Measurements from ENCODE around the gene TNIK. TPM values are rescaled to one million over a fixed set of nuclear protein-coding genes. Genes with fewer than 3 reads are reported as not detected.
A peak's percentile ranks its signal among the peaks of the same experiment; 100 is the strongest.

The TNIK gene
- total and polyA plus RNA-seq, 2 donors from 2014 or later = 3.6 to 48.9 TPM

- no peaks in the 10 kb centered on the region for H3K36me3 ChIP-seq (ENCODE audit: control insufficient read depth in 2 of 3, insufficient read depth in 3 of 3, low read length in 3 of 3)
- intact Hi-C loops (cut with DNase I) = no loop called here
- no peak overlapping the region for H3K27ac ChIP-seq (ENCODE audit: low read depth in 2 of 2, low read length in 2 of 2)
- H3K4me3 ChIP-seq (ENCODE audit: low read length in 3 of 3) = no peak overlapping the region
- no peaks in the 10 kb centered on the region for H3K27me3 ChIP-seq (ENCODE audit: control insufficient read depth, insufficient read depth, low read length)
- FAIRE-seq = no peak
- no peak overlapping the region for H3K9ac ChIP-seq (ENCODE audit: low read length in 3 of 3)
- no peaks in the 10 kb centered on the region for H3K4me1 ChIP-seq (ENCODE audit: control insufficient read depth in 2 of 3, insufficient read depth in 2 of 3, low read depth in 1 of 3, low read length in 3 of 3)
- no peaks in the 10 kb centered on the region for H3K9me3 ChIP-seq (ENCODE audit: control insufficient read depth in 2 of 3, insufficient read depth in 1 of 3, low read length in 3 of 3)
- TF ChIP-seq, protein P1, sequence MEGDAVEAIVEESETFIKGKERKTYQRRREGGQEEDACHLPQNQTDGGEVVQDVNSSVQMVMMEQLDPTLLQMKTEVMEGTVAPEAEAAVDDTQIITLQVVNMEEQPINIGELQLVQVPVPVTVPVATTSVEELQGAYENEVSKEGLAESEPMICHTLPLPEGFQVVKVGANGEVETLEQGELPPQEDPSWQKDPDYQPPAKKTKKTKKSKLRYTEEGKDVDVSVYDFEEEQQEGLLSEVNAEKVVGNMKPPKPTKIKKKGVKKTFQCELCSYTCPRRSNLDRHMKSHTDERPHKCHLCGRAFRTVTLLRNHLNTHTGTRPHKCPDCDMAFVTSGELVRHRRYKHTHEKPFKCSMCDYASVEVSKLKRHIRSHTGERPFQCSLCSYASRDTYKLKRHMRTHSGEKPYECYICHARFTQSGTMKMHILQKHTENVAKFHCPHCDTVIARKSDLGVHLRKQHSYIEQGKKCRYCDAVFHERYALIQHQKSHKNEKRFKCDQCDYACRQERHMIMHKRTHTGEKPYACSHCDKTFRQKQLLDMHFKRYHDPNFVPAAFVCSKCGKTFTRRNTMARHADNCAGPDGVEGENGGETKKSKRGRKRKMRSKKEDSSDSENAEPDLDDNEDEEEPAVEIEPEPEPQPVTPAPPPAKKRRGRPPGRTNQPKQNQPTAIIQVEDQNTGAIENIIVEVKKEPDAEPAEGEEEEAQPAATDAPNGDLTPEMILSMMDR (IDR thresholded peaks at IDR 0.05; ENCODE audit: borderline replicate concordance, extremely low read depth, insufficient read depth) = no peak
- DNase-seq = no peak
Observed at GRCh38 chr3:171257251-171258203, 202.7 kb downstream of the TNIK start.

DNA sequence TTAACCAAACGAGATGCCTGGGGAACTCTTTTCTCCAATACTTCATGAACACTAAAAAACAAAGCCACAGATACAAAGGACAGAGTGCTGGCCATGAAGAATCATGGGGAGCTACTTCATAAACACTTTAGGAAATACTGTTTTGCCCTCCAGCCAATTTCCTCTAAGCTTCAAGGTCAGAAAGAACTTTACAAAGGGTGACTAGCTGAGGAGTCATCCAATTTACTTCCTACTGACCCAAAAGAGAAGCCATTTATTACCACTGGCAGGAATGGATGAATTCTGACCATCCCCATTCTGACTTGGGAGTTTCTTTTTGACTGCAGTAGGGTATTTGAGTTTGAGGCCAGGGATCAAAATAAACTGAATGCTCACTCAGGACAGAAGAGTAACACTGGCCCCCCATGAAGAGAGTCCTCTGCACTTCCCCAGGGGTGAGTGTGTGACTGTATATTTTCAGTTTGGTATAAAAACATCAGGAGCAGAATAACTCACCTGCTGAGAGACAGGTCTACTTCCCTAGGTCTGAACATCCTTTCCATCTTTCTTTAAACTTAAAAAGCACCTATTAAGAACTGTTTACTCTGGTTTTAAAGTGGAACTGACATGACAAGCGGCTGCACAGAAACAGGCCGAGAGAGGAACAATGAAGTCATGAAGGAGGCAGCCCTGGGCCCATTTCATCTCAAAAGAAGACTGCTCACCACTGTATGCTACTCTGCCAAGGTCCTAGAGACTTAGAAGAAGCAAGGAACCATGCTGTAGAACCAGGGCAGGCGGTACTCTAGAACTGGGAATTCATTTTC lies 203.6 kb downstream of the TNIK start:
- Histone ChIP-seq H3K36me3 (ENCODE audit: control insufficient read depth in 2 of 3, insufficient read depth in 3 of 3, low read length in 3 of 3) (no peaks in the 10 kb centered on the region), H3K4me1 (ENCODE audit: control insufficient read depth in 2 of 3, insufficient read depth in 2 of 3, low read depth in 1 of 3, low read length in 3 of 3) (no peaks in the 10 kb centered on the region), H3K27ac (ENCODE audit: low read depth in 2 of 2, low read length in 2 of 2) (no peak overlapping the region), H3K9me3 (ENCODE audit: control insufficient read depth in 2 of 3, insufficient read depth in 1 of 3, low read length in 3 of 3) (no peaks in the 10 kb centered on the region), H3K4me3 (ENCODE audit: low read length in 3 of 3) (no peak overlapping the region), H3K9ac (ENCODE audit: low read length in 3 of 3) (no peak overlapping the region), H3K27me3 (ENCODE audit: control insufficient read depth, insufficient read depth, low read length) (no peaks in the 10 kb centered on the region)
- FAIRE-seq (no peak), DNase-seq (no peak)
- TF ChIP-seq, protein P1 (IDR thresholded peaks at IDR 0.05; ENCODE audit: borderline replicate concordance, extremely low read depth, insufficient read depth) = no peak
- intact Hi-C loops (cut with DNase I) = no loop called here

DNA sequence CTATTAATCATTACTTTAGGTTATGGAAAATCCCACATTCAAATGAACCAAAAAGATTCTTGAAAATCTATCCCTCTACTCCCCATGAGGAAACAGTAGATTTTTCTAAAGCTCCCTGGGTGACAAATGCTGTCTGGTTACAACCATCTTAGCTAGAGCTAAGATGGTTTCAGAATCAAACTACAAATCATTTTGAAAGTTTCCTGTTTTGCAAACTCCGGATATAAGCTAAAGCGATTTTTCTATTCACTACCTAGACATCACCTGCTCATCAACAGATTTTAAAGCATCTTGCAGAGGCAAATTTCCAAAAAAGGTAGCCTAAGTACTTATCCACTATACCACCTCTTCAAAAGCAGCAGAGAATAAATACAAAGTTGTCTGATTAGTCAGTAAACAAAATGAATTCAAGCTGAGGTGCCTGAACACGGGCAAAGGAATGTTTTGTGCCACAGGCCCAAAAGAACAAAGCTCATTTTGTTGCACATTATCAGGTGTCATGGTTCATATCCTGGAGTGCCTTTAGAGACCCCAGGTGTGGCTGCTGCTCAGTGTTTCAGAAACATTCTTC lies 204.9 kb downstream of the TNIK start:
- H3K27ac ChIP-seq (ENCODE audit: low read depth in 2 of 2, low read length in 2 of 2) = no peak overlapping the region
- FAIRE-seq = no peak
- TF ChIP-seq, protein P1 (IDR thresholded peaks at IDR 0.05; ENCODE audit: borderline replicate concordance, extremely low read depth, insufficient read depth) = no peak

More for the DNA sequence above, 204.9 kb downstream of the TNIK start:
- DNase-seq = peak in 1 of 5 donors; percentile 16
- H3K4me1 ChIP-seq (ENCODE audit: control insufficient read depth in 2 of 3, insufficient read depth in 2 of 3, low read depth in 1 of 3, low read length in 3 of 3) = no peaks in the 10 kb centered on the region
- H3K36me3 ChIP-seq (ENCODE audit: control insufficient read depth in 2 of 3, insufficient read depth in 3 of 3, low read length in 3 of 3) = no peaks in the 10 kb centered on the region
- intact Hi-C loops (cut with DNase I) = no loop called here
- H3K9ac ChIP-seq (ENCODE audit: low read length in 3 of 3) = no peak overlapping the region
- no peak overlapping the region for H3K4me3 ChIP-seq (ENCODE audit: low read length in 3 of 3)
- no peaks in the 10 kb centered on the region for H3K9me3 ChIP-seq (ENCODE audit: control insufficient read depth in 2 of 3, insufficient read depth in 1 of 3, low read length in 3 of 3)
- no peaks in the 10 kb centered on the region for H3K27me3 ChIP-seq (ENCODE audit: control insufficient read depth, insufficient read depth, low read length)

All from kidney (tissue), 14 donors.